HG02571 (cell line): Measurements from ENCODE around the gene ATF4.

Experiments used
- ATAC-seq: cut with Tn5 transposase; IDR thresholded peaks from one replicate; pipeline ENCODE4 v1.9.1; 2021; ENCODE audit warnings: mild to moderate bottlenecking, moderate library complexity; ENCODE audit not compliant: unreplicated experiment

The ATF4 gene

GRCh38 chr22:39556970-39557841, 36.8 kb downstream of the ATF4 start:
- no peak for ATAC-seq

GRCh38 chr22:39558254-39558727, 37.9 kb downstream of the ATF4 start:
- ATAC-seq, result no peak

- ATAC-seq, result no peak
Observed at GRCh38 chr22:39558950-39559349, 38.6 kb downstream of the ATF4 start.

GRCh38 chr22:39559456-39560105, 39.2 kb downstream of the ATF4 start:
- ATAC-seq, result no peak

- ATAC-seq, result no peak
Observed at GRCh38 chr22:39560127-39560526, 39.8 kb downstream of the ATF4 start.

GRCh38 chr22:39562839-39563489, 42.6 kb downstream of the ATF4 start:
- no peak for ATAC-seq

GRCh38 chr22:39563571-39564428, 43.4 kb downstream of the ATF4 start:
- ATAC-seq, result no peak

GRCh38 chr22:39565414-39565944, 45.1 kb downstream of the ATF4 start:
- no peak for ATAC-seq

- no peak for ATAC-seq
Observed at GRCh38 chr22:39567135-39567946, 47.0 kb downstream of the ATF4 start.

GRCh38 chr22:39568278-39568981, 48.1 kb downstream of the ATF4 start:
- ATAC-seq, result no peak

GRCh38 chr22:39569066-39569465, 48.7 kb downstream of the ATF4 start:
- no peak for ATAC-seq

- ATAC-seq, result no peak
Observed at GRCh38 chr22:39570226-39570625, 49.9 kb downstream of the ATF4 start.

- no peak for ATAC-seq
Observed at GRCh38 chr22:39570665-39571064, 50.3 kb downstream of the ATF4 start, which contains the start of gene CACNA1I. TSS of gene CACNA1I (plus strand) at chr22:39570753. CDS start at chr22:39570753, 0 bp downstream.

- ATAC-seq, result no peak
Observed at GRCh38 chr22:39571538-39571937, 51.2 kb downstream of the ATF4 start.
